Measurements from ENCODE around the gene GINS2.

- no peak for TF ChIP-seq ZFX (IDR thresholded peaks at IDR 0.05)
- TF ChIP-seq CEBPB (IDR thresholded peaks at IDR 0.05; ENCODE audit: low read depth): no peak
Measured at GRCh38 chr16:85675251-85675874, 13.4 kb downstream of the GINS2 start.
